ENCODE results near the gene COMMD1.
"Not testable (repeated sequence)": the region's sequence is repeated elsewhere in the genome, so short reads cannot be mapped to it uniquely, and the experiment has no call there.

COMMD1 gene

GRCh38 chr2:61970807-61971556 lies 65.5 kb downstream of the COMMD1 start:
- H3K36me3 Mint-ChIP-seq (ENCODE audit: low read depth): no peaks in the 10 kb centered on the region
- H3K27me3 Mint-ChIP-seq: no peaks in the 10 kb centered on the region
- no peaks in the 10 kb centered on the region for H3K4me1 Mint-ChIP-seq (ENCODE audit: low read depth)
- H3K27ac Mint-ChIP-seq: no peak overlapping the region
- no peaks in the 10 kb centered on the region for H3K9me3 Mint-ChIP-seq
- no peak overlapping the region for H3K4me3 Mint-ChIP-seq

GRCh38 chr2:61978522-61978921 lies 73.0 kb downstream of the COMMD1 start:
- Mint-ChIP-seq H3K27ac (no peak overlapping the region), H3K4me1 (ENCODE audit: low read depth) (peaks cover 10% of the 10 kb centered on the region), H3K4me3 (no peak overlapping the region), H3K36me3 (ENCODE audit: low read depth) (peaks cover 23% of the 10 kb centered on the region), H3K27me3 (no peaks in the 10 kb centered on the region), H3K9me3 (peaks cover 17% of the 10 kb centered on the region)

- Mint-ChIP-seq H3K4me1 (ENCODE audit: low read depth) (peaks cover 10% of the 10 kb centered on the region), H3K36me3 (ENCODE audit: low read depth) (peaks cover 23% of the 10 kb centered on the region), H3K27me3 (no peaks in the 10 kb centered on the region), H3K27ac (no peak overlapping the region), H3K4me3 (no peak overlapping the region), H3K9me3 (peaks cover 17% of the 10 kb centered on the region)
Measured at GRCh38 chr2:61980758-61981157, 75.3 kb downstream of the COMMD1 start.

- peaks cover 7% of the 10 kb centered on the region for H3K4me1 Mint-ChIP-seq (ENCODE audit: low read depth)
- H3K36me3 Mint-ChIP-seq (ENCODE audit: low read depth): peaks cover 28% of the 10 kb centered on the region
- H3K4me3 Mint-ChIP-seq: no peak overlapping the region
- H3K27me3 Mint-ChIP-seq: no peaks in the 10 kb centered on the region
- no peak overlapping the region for H3K27ac Mint-ChIP-seq
- H3K9me3 Mint-ChIP-seq: peaks cover 17% of the 10 kb centered on the region
Measured at GRCh38 chr2:61984682-61985081, 79.2 kb downstream of the COMMD1 start.

GRCh38 chr2:61988462-61989366 lies 83.2 kb downstream of the COMMD1 start:
- Mint-ChIP-seq H3K9me3 (no peaks in the 10 kb centered on the region), H3K27ac (no peak overlapping the region), H3K4me3 (no peak overlapping the region), H3K4me1 (ENCODE audit: low read depth) (no peaks in the 10 kb centered on the region), H3K27me3 (no peaks in the 10 kb centered on the region), H3K36me3 (ENCODE audit: low read depth) (peaks cover 13% of the 10 kb centered on the region)

GRCh38 chr2:61993422-61994024 lies 88.0 kb downstream of the COMMD1 start:
- H3K4me1 Mint-ChIP-seq (ENCODE audit: low read depth): no peaks in the 10 kb centered on the region
- H3K9me3 Mint-ChIP-seq: no peaks in the 10 kb centered on the region
- no peaks in the 10 kb centered on the region for H3K27me3 Mint-ChIP-seq
- H3K27ac Mint-ChIP-seq: no peak overlapping the region
- H3K4me3 Mint-ChIP-seq: no peak overlapping the region
- H3K36me3 Mint-ChIP-seq (ENCODE audit: low read depth): peaks cover 13% of the 10 kb centered on the region

DNA sequence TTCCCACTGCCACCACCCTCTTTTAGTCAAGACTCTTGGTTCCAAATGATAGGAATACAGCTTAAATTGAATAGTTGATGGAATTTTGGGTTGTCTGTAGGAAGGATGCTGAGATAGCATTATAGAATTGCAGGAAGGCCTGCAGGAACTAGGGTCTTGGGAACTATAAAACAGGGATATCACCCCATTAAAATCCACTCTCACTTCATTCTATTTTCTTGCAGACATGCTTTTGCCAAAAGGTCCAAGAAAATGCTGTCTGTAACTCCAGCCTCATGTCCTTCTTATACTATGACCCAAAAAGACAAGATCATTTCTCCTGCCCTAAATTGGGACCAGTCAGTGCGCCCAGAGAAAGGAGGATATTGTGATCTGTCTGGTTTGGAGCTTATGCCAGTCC lies 89.1 kb downstream of the COMMD1 start:
- H3K9me3 Mint-ChIP-seq: no peaks in the 10 kb centered on the region
- no peaks in the 10 kb centered on the region for H3K4me1 Mint-ChIP-seq (ENCODE audit: low read depth)
- H3K27ac Mint-ChIP-seq: no peak overlapping the region
- H3K4me3 Mint-ChIP-seq: no peak overlapping the region
- peaks cover 8% of the 10 kb centered on the region for H3K36me3 Mint-ChIP-seq (ENCODE audit: low read depth)
- no peaks in the 10 kb centered on the region for H3K27me3 Mint-ChIP-seq

GRCh38 chr2:61995065-61995464 lies 89.6 kb downstream of the COMMD1 start:
- Mint-ChIP-seq H3K4me1 (ENCODE audit: low read depth) (no peaks in the 10 kb centered on the region), H3K27ac (no peak overlapping the region), H3K27me3 (no peaks in the 10 kb centered on the region), H3K9me3 (no peaks in the 10 kb centered on the region), H3K4me3 (no peak overlapping the region), H3K36me3 (ENCODE audit: low read depth) (peaks cover 4% of the 10 kb centered on the region)

GRCh38 chr2:61995515-61995914 lies 90.0 kb downstream of the COMMD1 start:
- no peak overlapping the region for H3K27ac Mint-ChIP-seq
- H3K36me3 Mint-ChIP-seq (ENCODE audit: low read depth): no peaks in the 10 kb centered on the region
- H3K27me3 Mint-ChIP-seq: no peaks in the 10 kb centered on the region

GRCh38 chr2:61998426-61998825 lies 93.0 kb downstream of the COMMD1 start:
- Mint-ChIP-seq H3K36me3 (ENCODE audit: low read depth) (peaks cover 6% of the 10 kb centered on the region), H3K4me1 (ENCODE audit: low read depth) (no peaks in the 10 kb centered on the region), H3K27me3 (no peaks in the 10 kb centered on the region), H3K9me3 (no peaks in the 10 kb centered on the region), H3K4me3 (no peak overlapping the region), H3K27ac (no peak overlapping the region)

More at GRCh38 chr2:61995515-61995914, 90.0 kb downstream of the COMMD1 start:
- no peak overlapping the region for H3K4me3 Mint-ChIP-seq
- no peaks in the 10 kb centered on the region for H3K4me1 Mint-ChIP-seq (ENCODE audit: low read depth)
- no peaks in the 10 kb centered on the region for H3K9me3 Mint-ChIP-seq

DNA sequence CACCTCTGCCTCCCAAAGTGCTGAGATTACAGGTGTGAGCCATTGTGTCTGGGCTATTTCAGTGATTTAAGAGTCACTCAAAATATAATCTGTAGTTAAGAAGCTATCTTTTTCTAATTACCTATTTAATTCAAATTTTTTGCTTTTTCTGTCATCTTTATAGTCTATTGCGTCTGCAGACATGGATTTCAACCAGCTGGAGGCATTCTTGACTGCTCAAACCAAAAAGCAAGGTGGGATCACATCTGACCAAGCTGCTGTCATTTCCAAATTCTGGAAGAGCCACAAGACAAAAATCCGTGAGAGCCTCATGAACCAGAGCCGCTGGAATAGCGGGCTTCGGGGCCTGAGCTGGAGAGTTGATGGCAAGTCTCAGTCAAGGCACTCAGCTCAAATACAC lies 95.1 kb downstream of the COMMD1 start:
- Mint-ChIP-seq H3K36me3 (ENCODE audit: low read depth) (peaks cover 15% of the 10 kb centered on the region), H3K4me3 (no peak overlapping the region), H3K9me3 (no peaks in the 10 kb centered on the region), H3K27ac (no peak overlapping the region), H3K27me3 (no peaks in the 10 kb centered on the region), H3K4me1 (ENCODE audit: low read depth) (no peaks in the 10 kb centered on the region)

- Mint-ChIP-seq H3K27me3 (no peaks in the 10 kb centered on the region), H3K4me1 (ENCODE audit: low read depth) (no peaks in the 10 kb centered on the region), H3K9me3 (no peaks in the 10 kb centered on the region), H3K27ac (no peak overlapping the region), H3K36me3 (ENCODE audit: low read depth) (peaks cover 15% of the 10 kb centered on the region), H3K4me3 (no peak overlapping the region)
Measured at GRCh38 chr2:62001431-62001830, 96.0 kb downstream of the COMMD1 start.

- not testable (repeated sequence) for H3K9me3 Mint-ChIP-seq; H3K4me3 Mint-ChIP-seq; H3K27ac Mint-ChIP-seq; H3K27me3 Mint-ChIP-seq; H3K4me1 Mint-ChIP-seq (ENCODE audit: low read depth)
- H3K36me3 Mint-ChIP-seq (ENCODE audit: low read depth): peaks cover 15% of the 10 kb centered on the region
Measured at GRCh38 chr2:62004428-62004827, 99.0 kb downstream of the COMMD1 start.

DNA sequence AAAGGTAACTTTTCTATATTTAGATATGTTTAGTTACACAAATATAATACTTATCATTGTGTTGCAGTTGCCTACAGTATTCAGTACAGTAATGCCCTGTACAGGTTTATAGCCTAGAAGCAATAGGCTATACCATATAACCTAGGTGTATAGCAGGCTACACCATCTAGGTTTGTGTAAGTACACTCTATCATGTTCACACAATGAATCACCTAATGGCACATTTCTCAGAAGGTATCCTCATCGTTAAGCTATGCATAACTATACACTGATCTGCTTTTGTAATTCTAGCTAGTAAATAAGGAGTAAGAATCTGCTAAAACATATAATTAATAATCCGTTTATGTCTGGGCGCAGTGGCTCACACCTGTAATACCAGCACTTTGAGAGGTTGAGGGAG lies 102.1 kb downstream of the COMMD1 start:
- H3K27me3 Mint-ChIP-seq: no peaks in the 10 kb centered on the region
- H3K36me3 Mint-ChIP-seq (ENCODE audit: low read depth): peaks cover 9% of the 10 kb centered on the region
- no peak overlapping the region for H3K27ac Mint-ChIP-seq
- no peaks in the 10 kb centered on the region for H3K9me3 Mint-ChIP-seq
- no peak overlapping the region for H3K4me3 Mint-ChIP-seq
- no peaks in the 10 kb centered on the region for H3K4me1 Mint-ChIP-seq (ENCODE audit: low read depth)

DNA sequence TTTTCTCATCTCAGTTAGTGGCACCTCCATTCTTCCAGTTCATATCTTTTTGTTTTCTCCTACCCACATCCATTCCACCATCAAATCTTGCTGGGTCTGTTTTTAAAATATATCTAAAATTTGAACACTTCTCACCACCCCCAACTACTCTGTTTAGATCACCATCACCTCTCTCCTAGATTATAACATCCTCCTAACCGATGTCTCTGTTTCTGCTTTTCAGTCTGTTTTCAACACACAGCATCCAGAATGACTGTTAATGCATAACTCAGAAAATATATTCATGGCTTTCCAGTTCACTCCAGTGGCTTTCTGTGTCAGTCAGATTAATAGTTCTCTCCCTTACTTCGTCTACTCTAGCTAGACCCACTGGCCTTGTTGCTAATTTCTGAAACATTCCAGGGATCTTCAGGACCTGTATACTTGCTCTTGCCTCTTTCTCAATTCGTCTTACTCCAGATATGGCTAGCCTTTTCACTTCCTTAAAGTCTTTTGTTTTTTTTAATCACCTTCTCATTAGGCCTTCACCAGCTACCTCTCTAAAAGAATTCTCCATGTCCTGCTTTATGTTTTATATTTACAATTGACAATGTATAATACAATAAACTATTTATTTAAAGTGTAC lies 105.3 kb downstream of the COMMD1 start:
- H3K27me3 Mint-ChIP-seq: no peaks in the 10 kb centered on the region
- no peak overlapping the region for H3K27ac Mint-ChIP-seq
- no peaks in the 10 kb centered on the region for H3K36me3 Mint-ChIP-seq (ENCODE audit: low read depth)
- no peaks in the 10 kb centered on the region for H3K9me3 Mint-ChIP-seq
- no peak overlapping the region for H3K4me3 Mint-ChIP-seq
- H3K4me1 Mint-ChIP-seq (ENCODE audit: low read depth): no peaks in the 10 kb centered on the region

All from stimulated activated naive CD8-positive, alpha-beta T cell treated with anti-CD3 and anti-CD28 coated beads, Interleukin-15, Interleukin-2, amounts not matched to agents 100 ng/mL and 50 ng/mL, for 24 hours (primary cell).